Uterus (tissue), 2 donors: ENCODE measurements around the gene PTPRN2.

Experiments used
- POLR2A ChIP-seq, 2 donors: fragments of 450-650 bp; IDR thresholded peaks; one replicate each; pipeline ENCODE4 v1.6.1; 2016; ENCODE audit warnings: antibody characterized with exemption in 2 of 2, mild to moderate bottlenecking in 1 of 2, moderate library complexity in 1 of 2
- TF ChIP-seq, protein P1 (sequence below), 4 experiments: fragments of 200-600 bp in 2 of 4; fragments of 450-650 bp in 2 of 4; sonication (generic) in 2 of 4; IDR thresholded peaks; one replicate each; pipeline ENCODE4 v1.5.1; 2016 to 2019; ENCODE audit warnings: antibody characterized with exemption in 4 of 4, mild to moderate bottlenecking in 2 of 4, moderate library complexity in 1 of 4

GRCh38 chr7:157986051-157986450 lies 601.6 kb downstream of the PTPRN2 start:
- TF ChIP-seq, protein P1, sequence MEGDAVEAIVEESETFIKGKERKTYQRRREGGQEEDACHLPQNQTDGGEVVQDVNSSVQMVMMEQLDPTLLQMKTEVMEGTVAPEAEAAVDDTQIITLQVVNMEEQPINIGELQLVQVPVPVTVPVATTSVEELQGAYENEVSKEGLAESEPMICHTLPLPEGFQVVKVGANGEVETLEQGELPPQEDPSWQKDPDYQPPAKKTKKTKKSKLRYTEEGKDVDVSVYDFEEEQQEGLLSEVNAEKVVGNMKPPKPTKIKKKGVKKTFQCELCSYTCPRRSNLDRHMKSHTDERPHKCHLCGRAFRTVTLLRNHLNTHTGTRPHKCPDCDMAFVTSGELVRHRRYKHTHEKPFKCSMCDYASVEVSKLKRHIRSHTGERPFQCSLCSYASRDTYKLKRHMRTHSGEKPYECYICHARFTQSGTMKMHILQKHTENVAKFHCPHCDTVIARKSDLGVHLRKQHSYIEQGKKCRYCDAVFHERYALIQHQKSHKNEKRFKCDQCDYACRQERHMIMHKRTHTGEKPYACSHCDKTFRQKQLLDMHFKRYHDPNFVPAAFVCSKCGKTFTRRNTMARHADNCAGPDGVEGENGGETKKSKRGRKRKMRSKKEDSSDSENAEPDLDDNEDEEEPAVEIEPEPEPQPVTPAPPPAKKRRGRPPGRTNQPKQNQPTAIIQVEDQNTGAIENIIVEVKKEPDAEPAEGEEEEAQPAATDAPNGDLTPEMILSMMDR (IDR thresholded peaks at IDR 0.05) = no peak
- TF ChIP-seq POLR2A (IDR thresholded peaks at IDR 0.05) = no peak
